H9 (cell line): ENCODE results near the gene MISP. TPM values are rescaled to one million over a fixed set of nuclear protein-coding genes. Genes with fewer than 3 reads are reported as not detected.

ENCODE experiments used
- DNase-seq: peaks from one replicate; pipeline ENCODE4 v3.0.0-alpha.2; 2017
- H2AFZ ChIP-seq: one replicate; pipeline ENCODE4 v1.6.1; 2013; ENCODE audit warnings: mild to moderate bottlenecking, low read length, control low read depth, moderate library complexity
- H2AK5ac ChIP-seq: 2 replicates; pipeline ENCODE4 v1.6.1; 2013; ENCODE audit warnings: low read length, control low read depth, mixed read lengths; ENCODE audit not compliant: insufficient read length
- H2BK120ac ChIP-seq: one replicate; pipeline ENCODE4 v1.6.1; 2013; ENCODE audit warnings: low read depth, mild to moderate bottlenecking, low read length, control low read depth, inconsistent platforms; ENCODE audit not compliant: poor library complexity, severe bottlenecking
- H2BK12ac ChIP-seq: 2 replicates; pipeline ENCODE4 v1.6.1; 2013; ENCODE audit warnings: low read length, control low read depth, mixed read lengths, low read depth; ENCODE audit not compliant: insufficient read length
- H2BK15ac ChIP-seq: 2 replicates; pipeline ENCODE4 v1.6.1; 2013; ENCODE audit warnings: low read depth, low read length, control low read depth
- H2BK20ac ChIP-seq: one replicate; pipeline ENCODE4 v1.6.1; 2013; ENCODE audit warnings: low read depth, mild to moderate bottlenecking, low read length, control low read depth, inconsistent platforms; ENCODE audit not compliant: poor library complexity, severe bottlenecking
- H2BK5ac ChIP-seq: 2 replicates; pipeline ENCODE4 v1.6.1; 2013; ENCODE audit warnings: low read length, control low read depth, mixed read lengths; ENCODE audit not compliant: insufficient read length
- H3K14ac ChIP-seq: 2 replicates; pipeline ENCODE4 v1.6.1; 2013; ENCODE audit warnings: low read length, control low read depth; ENCODE audit not compliant: insufficient read depth
- H3K18ac ChIP-seq: 2 replicates; pipeline ENCODE4 v1.6.1; 2013; ENCODE audit warnings: low read depth, mild to moderate bottlenecking, mixed read lengths, low read length, control low read depth; ENCODE audit not compliant: insufficient read length
- H3K23ac ChIP-seq: 2 replicates; pipeline ENCODE4 v1.6.1; 2013; ENCODE audit warnings: low read length, control low read depth, mixed read lengths, low read depth; ENCODE audit not compliant: insufficient read length
- H3K23me2 ChIP-seq: 2 replicates; pipeline ENCODE4 v1.6.1; 2013; ENCODE audit warnings: low read depth, mild to moderate bottlenecking, mixed read lengths, low read length, control low read depth; ENCODE audit not compliant: insufficient read length, poor library complexity, severe bottlenecking
- H3K27ac ChIP-seq: 2 replicates; pipeline ENCODE4 v1.5.1; 2013; ENCODE audit warnings: low read length, control low read depth, mixed read lengths, low read depth; ENCODE audit not compliant: insufficient read length
- H3K27me3 ChIP-seq: 2 replicates; pipeline ENCODE4 v1.6.1; 2013; ENCODE audit warnings: low read length, control low read depth, inconsistent platforms; ENCODE audit not compliant: insufficient read depth
- H3K4ac ChIP-seq: 2 replicates; pipeline ENCODE4 v1.6.1; 2013; ENCODE audit warnings: low read depth, mild to moderate bottlenecking, control low read depth, inconsistent platforms, low read length, moderate library complexity
- H3K4me1 ChIP-seq: 2 replicates; pipeline ENCODE4 v1.6.1; 2013; ENCODE audit warnings: low read length, control low read depth, inconsistent platforms; ENCODE audit not compliant: insufficient read depth
- H3K4me2 ChIP-seq: 2 replicates; pipeline ENCODE4 v1.6.1; 2013; ENCODE audit warnings: low read length, control low read depth, mixed read lengths; ENCODE audit not compliant: insufficient read length, insufficient read depth
- H3K56ac ChIP-seq: 2 replicates; pipeline ENCODE4 v1.6.1; 2013; ENCODE audit warnings: low read depth, mild to moderate bottlenecking, mixed read lengths, low read length, control low read depth; ENCODE audit not compliant: insufficient read length
- H3K79me1 ChIP-seq: 2 replicates; pipeline ENCODE4 v1.6.1; 2013; ENCODE audit warnings: low read depth, mild to moderate bottlenecking, moderate library complexity, low read length, control low read depth, inconsistent platforms; ENCODE audit not compliant: insufficient read depth, poor library complexity, severe bottlenecking
- H3K79me2 ChIP-seq: 2 replicates; pipeline ENCODE4 v1.6.1; 2013; ENCODE audit warnings: low read length, control low read depth, inconsistent platforms; ENCODE audit not compliant: insufficient read depth
- H3K9ac ChIP-seq: 2 replicates; pipeline ENCODE4 v1.6.1; 2013; ENCODE audit warnings: low read length, control low read depth, mixed read lengths; ENCODE audit not compliant: insufficient read length; ENCODE audit errors: extremely low read depth
- H3K9me3 ChIP-seq: one replicate; pipeline ENCODE4 v1.6.1; 2013; ENCODE audit warnings: low read depth, low read length, inconsistent platforms; ENCODE audit not compliant: control insufficient read depth
- H3T11ph ChIP-seq: one replicate; pipeline ENCODE4 v1.6.1; 2013; ENCODE audit warnings: mild to moderate bottlenecking, low read length, control low read depth, inconsistent platforms
- H4K20me1 ChIP-seq: one replicate; pipeline ENCODE4 v1.6.1; 2013; ENCODE audit not compliant: control insufficient read depth, insufficient read length, insufficient read depth
- H4K5ac ChIP-seq: 2 replicates; pipeline ENCODE4 v1.6.1; 2013; ENCODE audit warnings: low read depth, mild to moderate bottlenecking, mixed read lengths, low read length, control low read depth; ENCODE audit not compliant: insufficient read length
- H4K8ac ChIP-seq: replicated peaks from 2 replicates; pipeline ENCODE4 v1.6.1; 2013; ENCODE audit warnings: low read length, control low read depth, mixed read lengths, low read depth; ENCODE audit not compliant: insufficient read length
- H4K91ac ChIP-seq: 2 replicates; pipeline ENCODE4 v1.6.1; 2013; ENCODE audit warnings: low read depth, mild to moderate bottlenecking, moderate library complexity, mixed read lengths, low read length, control low read depth; ENCODE audit not compliant: insufficient read length
- H3K27ac Mint-ChIP-seq, 3 experiments: 2 replicates in 2 of 3; 3 replicates in 1 of 3; pipeline ENCODE4 v1.8.0; 2020 to 2021; ENCODE audit warnings: mixed read lengths in 3 of 3, mild to moderate bottlenecking in 1 of 3, moderate library complexity in 1 of 3
- H3K27me3 Mint-ChIP-seq: 2 replicates; pipeline ENCODE4 v1.8.0; 2021; ENCODE audit warnings: low read depth, mild to moderate bottlenecking, moderate library complexity, mixed read lengths
- H3K36me3 Mint-ChIP-seq, 3 experiments: 2 replicates in 2 of 3; 3 replicates in 1 of 3; pipeline ENCODE4 v1.8.0; 2020 to 2021; ENCODE audit warnings: low read depth in 3 of 3, mixed read lengths in 3 of 3; ENCODE audit not compliant: insufficient read depth in 1 of 3
- H3K4me1 Mint-ChIP-seq, 2 experiments: 2 replicates each; pipeline ENCODE4 v1.8.0; 2020; ENCODE audit warnings: mixed read lengths in 2 of 2
- H3K4me3 Mint-ChIP-seq, 2 experiments: 2 replicates in 1 of 2; 3 replicates in 1 of 2; pipeline ENCODE4 v1.8.0; 2020 to 2021; ENCODE audit warnings: mild to moderate bottlenecking in 2 of 2, mixed read lengths in 2 of 2, moderate library complexity in 1 of 2
- H3K9me3 Mint-ChIP-seq, 2 experiments: 2 replicates in 1 of 2; 3 replicates in 1 of 2; pipeline ENCODE4 v1.8.0; 2020; ENCODE audit warnings: mild to moderate bottlenecking in 2 of 2, mixed read lengths in 2 of 2, moderate library complexity in 1 of 2
- WGBS: extraction: QIAGEN DNeasy Blood & Tissue Kit; methylation state at CpG from one replicate; pipeline ENCODE4 v1.1.7; 2013; ENCODE audit warnings: missing lambda C conversion rate, low lambda C conversion rate, mixed read lengths; ENCODE audit not compliant: insufficient read length; ENCODE audit errors: extremely low coverage; 5-methylcytosine and 5-hydroxymethylcytosine counted together
- total RNA-seq: library from RNA; stranded (reverse); gene quantifications from 2 replicates; pipeline ENCODE4 v1.2.1, GENCODE V29; 2021
- TF ChIP-seq, protein P1 (sequence below): fragments of 200-600 bp; sonication (generic); conservative IDR thresholded peaks from 3 replicates; pipeline ENCODE4 v1.8.0; 2021; ENCODE audit warnings: antibody characterized with exemption, mild to moderate bottlenecking

The MISP gene
- total RNA-seq, 1 experiment from 2014 or later, result 0.44 TPM

GRCh38 chr19:799076-799881, 48.4 kb downstream of the MISP start:
- H2AFZ ChIP-seq, result no peak overlapping the region
- no peak overlapping the region for H3T11ph ChIP-seq
- H3K79me2 ChIP-seq, result peaks cover 58% of the 10 kb centered on the region
- no peak overlapping the region for H2BK20ac ChIP-seq
- H4K20me1 ChIP-seq, result peaks cover 4% of the 10 kb centered on the region
- peak overlapping the region; percentile 31 for H3K18ac ChIP-seq
- no peaks in the 10 kb centered on the region; the same call in 1 of the 2 replicates for H3K4me1 ChIP-seq
- no peaks in the 10 kb centered on the region for H3K9me3 ChIP-seq
- peak overlapping the region; percentile 89 for H3K4me2 ChIP-seq
- H3K56ac ChIP-seq, result no peak overlapping the region
- H3K4me1 Mint-ChIP-seq, result peaks cover 25 to 39% of the 10 kb centered on the region in 2 experiments
- H2BK5ac ChIP-seq, result no peak overlapping the region
- H3K23ac ChIP-seq, result no peak overlapping the region
- no peak overlapping the region for H2BK120ac ChIP-seq
- no peak overlapping the region for H3K4ac ChIP-seq
- DNase-seq, result peak; percentile 54
- H2AK5ac ChIP-seq, result no peak overlapping the region
- H3K27me3 ChIP-seq, result no peaks in the 10 kb centered on the region
- no peak overlapping the region for H2BK12ac ChIP-seq
- H3K27me3 Mint-ChIP-seq, result no peaks in the 10 kb centered on the region
- peaks cover 9% of the 10 kb centered on the region for H3K23me2 ChIP-seq
- WGBS, result no CpG with 5 or more reads among the region's 28 CpGs
- H3K9me3 Mint-ChIP-seq, result no peaks in the 10 kb centered on the region; a peak in 1 of 5 replicates
- H4K91ac ChIP-seq, result no peak overlapping the region
- TF ChIP-seq, protein P1, sequence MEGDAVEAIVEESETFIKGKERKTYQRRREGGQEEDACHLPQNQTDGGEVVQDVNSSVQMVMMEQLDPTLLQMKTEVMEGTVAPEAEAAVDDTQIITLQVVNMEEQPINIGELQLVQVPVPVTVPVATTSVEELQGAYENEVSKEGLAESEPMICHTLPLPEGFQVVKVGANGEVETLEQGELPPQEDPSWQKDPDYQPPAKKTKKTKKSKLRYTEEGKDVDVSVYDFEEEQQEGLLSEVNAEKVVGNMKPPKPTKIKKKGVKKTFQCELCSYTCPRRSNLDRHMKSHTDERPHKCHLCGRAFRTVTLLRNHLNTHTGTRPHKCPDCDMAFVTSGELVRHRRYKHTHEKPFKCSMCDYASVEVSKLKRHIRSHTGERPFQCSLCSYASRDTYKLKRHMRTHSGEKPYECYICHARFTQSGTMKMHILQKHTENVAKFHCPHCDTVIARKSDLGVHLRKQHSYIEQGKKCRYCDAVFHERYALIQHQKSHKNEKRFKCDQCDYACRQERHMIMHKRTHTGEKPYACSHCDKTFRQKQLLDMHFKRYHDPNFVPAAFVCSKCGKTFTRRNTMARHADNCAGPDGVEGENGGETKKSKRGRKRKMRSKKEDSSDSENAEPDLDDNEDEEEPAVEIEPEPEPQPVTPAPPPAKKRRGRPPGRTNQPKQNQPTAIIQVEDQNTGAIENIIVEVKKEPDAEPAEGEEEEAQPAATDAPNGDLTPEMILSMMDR, result peak; percentile 25; the same call in 1 of the 3 replicates
- no peak overlapping the region for H4K5ac ChIP-seq
- no peak overlapping the region for H2BK15ac ChIP-seq
- peaks cover 41 to 55% (median 55%) of the 10 kb centered on the region in 3 experiments; a peak in 6 of 7 replicates for H3K36me3 Mint-ChIP-seq
- H3K27ac ChIP-seq, result no peak overlapping the region
- no peak overlapping the region for H4K8ac ChIP-seq
- H3K27ac Mint-ChIP-seq, result peak overlapping the region; percentile 94
- H3K79me1 ChIP-seq, result peaks cover 8% of the 10 kb centered on the region
- H3K9ac ChIP-seq, result peak overlapping the region; percentile 95
- peak overlapping the region; percentile 77; the same call in 1 of the 2 replicates for H3K14ac ChIP-seq
- peak overlapping the region; percentile 91 to 93 for H3K4me3 Mint-ChIP-seq
